Right atrium auricular region (tissue), 2 donors: ENCODE measurements around the gene OTUD5. TPM values are rescaled to one million over a fixed set of nuclear protein-coding genes. Genes with fewer than 3 reads are reported as not detected.

Experiments used
- DNase-seq: peaks from one replicate; pipeline ENCODE4 v3.0.0-alpha.2; 2019; ENCODE audit warnings: low spot score
- H3K27ac ChIP-seq, 2 donors: fragments of 200-600 bp; sonication (generic); 1 replicate in 1 of 2; 2 replicates in 1 of 2; pipeline ENCODE4 v1.5.1; 2016 to 2019
- H3K27me3 ChIP-seq, 2 donors: fragments of 200-600 bp; sonication (generic); one replicate each; pipeline versions ENCODE4 v1.5.1 to v1.6.0; 2017 to 2019
- H3K36me3 ChIP-seq: fragments of 200-600 bp; sonication (generic); one replicate; pipeline ENCODE4 v1.5.1; 2016
- H3K4me1 ChIP-seq, 2 donors: fragments of 200-600 bp; sonication (generic); one replicate each; pipeline versions ENCODE4 v1.5.1 to v1.6.0; 2017 to 2019
- H3K4me3 ChIP-seq, 2 donors: fragments of 200-600 bp; sonication (generic); 1 replicate in 1 of 2; 2 replicates in 1 of 2; pipeline ENCODE4 v1.5.1; 2017 to 2019; ENCODE audit warnings: mild to moderate bottlenecking in 1 of 2, moderate library complexity in 1 of 2
- H3K9me3 ChIP-seq, 2 donors: fragments of 200-600 bp; sonication (generic); one replicate each; pipeline ENCODE4 v1.5.1; 2019
- total RNA-seq, 2 donors: library from RNA; depleted of rRNA; stranded (reverse); fragments of >200 nt; gene quantifications; one replicate each; pipeline ENCODE4 v1.1.0, GENCODE V29; 2016
- TF ChIP-seq, protein P1 (sequence below), 2 donors: fragments of 200-600 bp; sonication (generic); IDR thresholded peaks; one replicate each; pipeline ENCODE4 v1.5.1; 2019; ENCODE audit warnings: antibody characterized with exemption in 2 of 2

Gene OTUD5
- total RNA-seq, 2 donors from 2014 or later = 15.4 to 23.9 TPM

DNA sequence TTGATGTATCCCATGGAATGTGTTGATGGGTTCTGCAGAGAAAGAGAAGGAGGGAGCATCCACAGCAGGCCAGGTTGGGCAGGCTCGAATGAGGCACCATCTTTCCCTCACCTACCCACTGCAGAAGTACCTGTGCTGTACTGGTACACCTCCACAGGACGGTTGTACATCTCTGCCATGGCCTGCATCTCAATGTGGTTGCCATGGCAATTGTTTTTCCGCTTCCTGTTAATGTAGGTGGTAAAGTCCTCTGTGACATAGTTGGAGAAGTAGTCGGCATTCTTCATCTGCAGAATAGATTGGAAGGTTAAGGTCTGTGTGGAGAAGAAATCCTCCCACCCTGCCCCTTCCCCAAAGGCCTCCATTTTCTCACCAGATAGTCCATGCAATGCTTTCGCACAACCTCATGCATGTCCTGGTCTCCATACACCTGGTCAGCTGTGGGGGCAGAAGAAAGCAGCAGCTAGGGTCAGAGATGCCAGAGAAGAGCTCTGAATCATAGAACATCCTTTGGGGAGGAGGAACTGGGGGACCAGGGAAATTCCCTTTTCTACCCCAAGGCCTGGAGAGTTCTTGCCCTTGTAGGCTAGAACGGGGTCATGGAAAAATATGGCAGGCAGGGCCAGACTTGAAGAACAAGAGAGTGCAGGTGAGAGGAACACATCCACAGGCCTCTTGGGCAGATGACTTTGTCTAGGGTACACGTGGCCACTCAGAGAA is 22.7 kb downstream of the OTUD5 start:
- TF ChIP-seq, protein P1, sequence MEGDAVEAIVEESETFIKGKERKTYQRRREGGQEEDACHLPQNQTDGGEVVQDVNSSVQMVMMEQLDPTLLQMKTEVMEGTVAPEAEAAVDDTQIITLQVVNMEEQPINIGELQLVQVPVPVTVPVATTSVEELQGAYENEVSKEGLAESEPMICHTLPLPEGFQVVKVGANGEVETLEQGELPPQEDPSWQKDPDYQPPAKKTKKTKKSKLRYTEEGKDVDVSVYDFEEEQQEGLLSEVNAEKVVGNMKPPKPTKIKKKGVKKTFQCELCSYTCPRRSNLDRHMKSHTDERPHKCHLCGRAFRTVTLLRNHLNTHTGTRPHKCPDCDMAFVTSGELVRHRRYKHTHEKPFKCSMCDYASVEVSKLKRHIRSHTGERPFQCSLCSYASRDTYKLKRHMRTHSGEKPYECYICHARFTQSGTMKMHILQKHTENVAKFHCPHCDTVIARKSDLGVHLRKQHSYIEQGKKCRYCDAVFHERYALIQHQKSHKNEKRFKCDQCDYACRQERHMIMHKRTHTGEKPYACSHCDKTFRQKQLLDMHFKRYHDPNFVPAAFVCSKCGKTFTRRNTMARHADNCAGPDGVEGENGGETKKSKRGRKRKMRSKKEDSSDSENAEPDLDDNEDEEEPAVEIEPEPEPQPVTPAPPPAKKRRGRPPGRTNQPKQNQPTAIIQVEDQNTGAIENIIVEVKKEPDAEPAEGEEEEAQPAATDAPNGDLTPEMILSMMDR (IDR thresholded peaks at IDR 0.05) = no peak
- peaks cover 0 to 6% of the 10 kb centered on the region in 2 donors for H3K4me1 ChIP-seq
- DNase-seq = no peak
- H3K4me3 ChIP-seq = no peak overlapping the region
- no peaks in the 10 kb centered on the region for H3K27me3 ChIP-seq
- H3K9me3 ChIP-seq = peaks cover 0 to 6% of the 10 kb centered on the region in 2 donors
- no peak overlapping the region for H3K27ac ChIP-seq
- peaks cover 27% of the 10 kb centered on the region for H3K36me3 ChIP-seq

DNA sequence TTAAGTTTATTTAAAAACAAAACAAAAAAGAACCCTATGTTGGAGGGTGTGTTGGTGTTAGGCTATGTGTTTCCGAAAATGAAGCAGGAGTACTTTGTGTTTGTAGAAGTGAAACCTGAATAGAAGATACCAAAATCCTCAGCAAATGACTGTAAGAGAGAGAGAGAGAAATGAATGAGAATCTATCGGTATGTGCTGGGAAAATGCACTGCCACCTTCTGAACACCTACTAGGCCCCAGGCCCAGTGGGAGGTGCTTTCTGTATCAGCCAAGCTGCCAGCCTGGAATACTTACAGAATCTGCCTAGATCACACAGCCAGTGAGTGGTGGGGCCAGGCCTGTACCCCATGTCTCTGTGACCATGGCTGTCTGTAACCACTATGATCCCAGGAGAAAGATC is 23.6 kb downstream of the OTUD5 start:
- Histone ChIP-seq H3K9me3 (peaks cover 0 to 6% of the 10 kb centered on the region in 2 donors), H3K4me1 (peaks cover 0 to 6% of the 10 kb centered on the region in 2 donors), H3K27me3 (no peaks in the 10 kb centered on the region), H3K27ac (no peak overlapping the region), H3K4me3 (no peak overlapping the region), H3K36me3 (peaks cover 27% of the 10 kb centered on the region)
- DNase-seq = no peak
- TF ChIP-seq, protein P1 (IDR thresholded peaks at IDR 0.05) = no peak

DNA sequence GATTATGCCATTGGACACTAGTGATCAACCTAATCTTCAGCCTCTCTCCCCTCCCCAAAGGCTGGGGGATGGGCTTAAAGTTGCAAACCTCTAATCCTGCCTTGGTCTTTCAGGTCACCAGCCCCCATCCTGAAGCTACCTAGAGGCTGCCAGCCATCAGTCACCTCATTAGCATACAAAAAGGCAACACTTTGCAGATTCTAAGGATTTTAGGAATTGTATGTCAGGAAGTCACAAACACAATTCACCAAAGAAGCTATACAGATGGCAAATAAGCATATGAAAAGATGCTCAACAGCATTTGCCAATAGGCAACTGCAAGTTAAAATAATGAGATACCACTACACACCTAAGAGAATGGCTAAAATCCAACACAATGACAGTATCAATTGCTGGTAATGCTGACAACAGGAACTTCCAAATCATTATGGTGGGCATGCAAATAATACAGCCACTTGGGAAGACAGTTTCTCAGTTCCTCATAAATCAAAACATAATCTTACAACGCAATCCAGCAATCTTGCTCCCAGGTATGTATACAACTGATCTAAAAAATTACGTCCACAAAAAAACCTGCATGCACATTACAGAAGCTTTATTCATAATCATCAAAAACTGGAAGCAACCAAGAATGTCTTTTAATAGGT is 29.5 kb downstream of the OTUD5 start:
- Histone ChIP-seq H3K9me3 (peaks cover 0 to 3% of the 10 kb centered on the region in 2 donors), H3K27ac (no peak overlapping the region), H3K4me1 (no peaks in the 10 kb centered on the region), H3K36me3 (peaks cover 23% of the 10 kb centered on the region), H3K4me3 (no peak overlapping the region), H3K27me3 (no peaks in the 10 kb centered on the region)
- TF ChIP-seq, protein P1 (IDR thresholded peaks at IDR 0.05) = no peak
- no peak for DNase-seq

DNA sequence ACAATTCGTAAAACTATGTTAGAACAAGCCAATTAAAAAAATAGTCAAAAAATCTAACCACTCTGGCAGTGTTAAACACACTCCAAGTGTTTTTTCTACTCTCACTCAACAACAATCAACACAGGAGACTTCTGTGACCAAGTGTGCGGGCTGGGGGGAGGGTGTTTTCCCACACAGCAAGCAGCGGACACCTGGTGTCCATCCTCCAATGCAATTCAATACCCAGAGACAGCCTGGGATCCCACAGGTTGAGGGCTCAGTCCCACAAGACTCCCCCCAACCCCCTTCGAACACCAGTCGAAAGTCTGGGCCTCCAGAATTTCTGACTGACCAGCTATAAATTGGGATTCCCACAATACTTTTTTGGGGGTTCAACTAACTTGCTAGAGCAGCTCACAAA is 30.3 kb downstream of the OTUD5 start:
- TF ChIP-seq, protein P1 (IDR thresholded peaks at IDR 0.05) = no peak
- Histone ChIP-seq H3K27me3 (no peaks in the 10 kb centered on the region), H3K36me3 (peaks cover 27% of the 10 kb centered on the region)

DNA sequence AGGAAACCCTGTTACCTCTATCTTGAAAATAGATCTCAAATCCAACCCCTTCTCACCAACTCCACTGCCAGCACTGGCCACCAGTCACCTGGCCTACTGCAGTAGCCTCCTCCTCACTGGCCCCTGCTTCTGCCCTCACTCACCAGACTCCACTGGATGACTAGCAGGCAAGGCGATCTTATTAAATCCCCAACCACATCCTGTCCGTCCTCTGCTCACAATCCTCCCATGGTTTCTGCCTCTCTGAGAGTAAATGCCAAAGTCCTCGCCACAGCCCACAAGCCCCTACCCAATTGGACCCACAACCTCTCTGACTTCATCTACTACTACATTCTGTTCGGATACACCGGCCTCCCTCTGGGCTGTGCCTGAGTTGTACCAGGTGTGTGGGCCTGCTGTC is 33.1 kb downstream of the OTUD5 start:
- no peaks in the 10 kb centered on the region for H3K27me3 ChIP-seq
- H3K36me3 ChIP-seq = peaks cover 28% of the 10 kb centered on the region
- H3K27ac ChIP-seq = no peak overlapping the region
- no peak overlapping the region for H3K4me3 ChIP-seq
- H3K9me3 ChIP-seq = no peaks in the 10 kb centered on the region
- TF ChIP-seq, protein P1 (IDR thresholded peaks at IDR 0.05) = no peak
- no peak for DNase-seq
- peaks cover 0 to 9% of the 10 kb centered on the region in 2 donors for H3K4me1 ChIP-seq

More for the DNA sequence above, 30.3 kb downstream of the OTUD5 start:
- H3K4me1 ChIP-seq = no peaks in the 10 kb centered on the region
- H3K4me3 ChIP-seq = no peak overlapping the region
- no peak overlapping the region for H3K27ac ChIP-seq
- no peak for DNase-seq
- no peaks in the 10 kb centered on the region for H3K9me3 ChIP-seq
